Osteoblast (primary cell): ENCODE measurements around the gene MSL1. TPM values are rescaled to one million over a fixed set of nuclear protein-coding genes. Genes with fewer than 3 reads are reported as not detected.

Experiments
- DNase-seq: peaks from one replicate; pipeline ENCODE4 v3.0.0; 2011; ENCODE audit warnings: low spot score, mixed read lengths; ENCODE audit not compliant: insufficient read length; ENCODE audit errors: missing footprints
- H2AFZ ChIP-seq: 2 replicates; pipeline ENCODE4 v1.6.0; 2011; ENCODE audit warnings: mild to moderate bottlenecking, low read length
- H3K27ac ChIP-seq: 2 replicates; pipeline ENCODE4 v1.5.1; 2011; ENCODE audit warnings: mild to moderate bottlenecking, low read depth, low read length, moderate library complexity
- H3K27me3 ChIP-seq: 2 replicates; pipeline ENCODE4 v1.6.0; 2012; ENCODE audit warnings: mild to moderate bottlenecking, control low read depth, inconsistent platforms, low read length, moderate library complexity; ENCODE audit not compliant: insufficient read depth
- H3K36me3 ChIP-seq: 2 replicates; pipeline ENCODE4 v1.5.1; 2011; ENCODE audit warnings: mild to moderate bottlenecking, low read length, control low read depth, moderate library complexity; ENCODE audit not compliant: insufficient read depth
- H3K4me1 ChIP-seq: 2 replicates; pipeline ENCODE4 v1.5.1; 2011; ENCODE audit warnings: mild to moderate bottlenecking, low read length, control low read depth, moderate library complexity; ENCODE audit not compliant: insufficient read depth
- H3K4me2 ChIP-seq: 2 replicates; pipeline ENCODE4 v1.6.0; 2011; ENCODE audit warnings: mild to moderate bottlenecking, low read length; ENCODE audit not compliant: insufficient read depth
- H3K4me3 ChIP-seq: fragments of 200-600 bp; sonication (generic); 3 replicates; pipeline ENCODE4 v1.5.1; 2012; ENCODE audit warnings: mild to moderate bottlenecking, low read length, inconsistent platforms; ENCODE audit not compliant: insufficient read depth
- H3K79me2 ChIP-seq: 2 replicates; pipeline ENCODE4 v1.6.0; 2012; ENCODE audit warnings: mild to moderate bottlenecking, low read length, control low read depth, inconsistent platforms; ENCODE audit not compliant: insufficient read depth
- H3K9me3 ChIP-seq: 2 replicates; pipeline ENCODE4 v1.5.1; 2011; ENCODE audit warnings: low read depth, low read length, control low read depth
- H4K20me1 ChIP-seq: 2 replicates; pipeline ENCODE4 v1.6.0; 2012; ENCODE audit warnings: mild to moderate bottlenecking, low read length, control low read depth; ENCODE audit not compliant: insufficient read depth
- CTCF ChIP-seq: IDR thresholded peaks from 2 replicates; pipeline ENCODE4 v1.5.1; 2011; ENCODE audit warnings: mild to moderate bottlenecking, low read depth, low read length, moderate library complexity; ENCODE audit errors: extremely low read depth
- total RNA-seq: library from RNA; depleted of rRNA; stranded (reverse); fragments of >200 nt; gene quantifications from 2 replicates; pipeline ENCODE4 v1.2.3, GENCODE V29; 2012

The MSL1 gene
- total RNA-seq, 1 donor, result 60.1 TPM

GRCh38 chr17:40110026-40110845 is 11.5 kb upstream of the MSL1 start:
- peak overlapping the region; percentile 87 for H3K27ac ChIP-seq
- H3K27me3 ChIP-seq, result no peaks in the 10 kb centered on the region
- TF ChIP-seq CTCF, result no peak
- no peaks in the 10 kb centered on the region for H3K79me2 ChIP-seq
- no peaks in the 10 kb centered on the region for H4K20me1 ChIP-seq
- no peaks in the 10 kb centered on the region for H3K9me3 ChIP-seq
- H2AFZ ChIP-seq, result no peak overlapping the region
- no peak overlapping the region for H3K4me3 ChIP-seq
- no peaks in the 10 kb centered on the region for H3K36me3 ChIP-seq
- peak overlapping the region; percentile 90 for H3K4me2 ChIP-seq
- H3K4me1 ChIP-seq, result peaks cover 70% of the 10 kb centered on the region
- DNase-seq, result peak; percentile 6

- peak overlapping the region; percentile 87 for H3K27ac ChIP-seq
- TF ChIP-seq CTCF, result peak; percentile 85
- no peaks in the 10 kb centered on the region for H4K20me1 ChIP-seq
- H2AFZ ChIP-seq, result peak overlapping the region; percentile 73
- no peaks in the 10 kb centered on the region for H3K27me3 ChIP-seq
- H3K4me3 ChIP-seq, result peak overlapping the region; percentile 58
- peaks cover 70% of the 10 kb centered on the region for H3K4me1 ChIP-seq
- peak overlapping the region; percentile 90 for H3K4me2 ChIP-seq
- peak; percentile 96 for DNase-seq
- no peaks in the 10 kb centered on the region for H3K79me2 ChIP-seq
- H3K9me3 ChIP-seq, result no peaks in the 10 kb centered on the region
- H3K36me3 ChIP-seq, result no peaks in the 10 kb centered on the region
Observed at GRCh38 chr17:40111221-40112128, 10.3 kb upstream of the MSL1 start.

- Histone ChIP-seq H3K79me2 (no peaks in the 10 kb centered on the region), H3K4me3 (peak overlapping the region; percentile 65), H3K36me3 (no peaks in the 10 kb centered on the region), H3K27ac (peak overlapping the region; percentile 87), H2AFZ (peak overlapping the region; percentile 79), H3K4me2 (peak overlapping the region; percentile 90), H3K27me3 (no peaks in the 10 kb centered on the region), H3K9me3 (no peaks in the 10 kb centered on the region), H4K20me1 (no peaks in the 10 kb centered on the region), H3K4me1 (peaks cover 68% of the 10 kb centered on the region)
- TF ChIP-seq CTCF, result no peak
- DNase-seq, result peak; percentile 6
Observed at GRCh38 chr17:40112191-40112711, 9.5 kb upstream of the MSL1 start.

- Histone ChIP-seq H3K79me2 (no peaks in the 10 kb centered on the region), H3K4me2 (peak overlapping the region; percentile 90), H4K20me1 (no peaks in the 10 kb centered on the region), H3K4me3 (peak overlapping the region; percentile 65), H3K27ac (peak overlapping the region; percentile 87), H3K9me3 (no peaks in the 10 kb centered on the region), H3K27me3 (no peaks in the 10 kb centered on the region), H3K4me1 (peaks cover 63% of the 10 kb centered on the region), H2AFZ (peak overlapping the region; percentile 79), H3K36me3 (no peaks in the 10 kb centered on the region)
- TF ChIP-seq CTCF, result no peak
- DNase-seq, result peak; percentile 18
Observed at GRCh38 chr17:40112718-40113109, 9.1 kb upstream of the MSL1 start.
